HG02884 (cell line): ENCODE data around the gene GC.
A peak's percentile ranks its signal among the peaks of the same experiment; 100 is the strongest.
"Not testable (repeated sequence)": the region's sequence is repeated elsewhere in the genome, so short reads cannot be mapped to it uniquely, and the experiment has no call there.

Source experiments
- ATAC-seq: cut with Tn5 transposase; IDR thresholded peaks from one replicate; pipeline ENCODE4 v1.9.1; 2021; ENCODE audit warnings: mild to moderate bottlenecking, moderate library complexity; ENCODE audit not compliant: unreplicated experiment

GC gene

GRCh38 chr4:71768123-71768522, 15.8 kb downstream of the GC start:
- no peak for ATAC-seq

DNA sequence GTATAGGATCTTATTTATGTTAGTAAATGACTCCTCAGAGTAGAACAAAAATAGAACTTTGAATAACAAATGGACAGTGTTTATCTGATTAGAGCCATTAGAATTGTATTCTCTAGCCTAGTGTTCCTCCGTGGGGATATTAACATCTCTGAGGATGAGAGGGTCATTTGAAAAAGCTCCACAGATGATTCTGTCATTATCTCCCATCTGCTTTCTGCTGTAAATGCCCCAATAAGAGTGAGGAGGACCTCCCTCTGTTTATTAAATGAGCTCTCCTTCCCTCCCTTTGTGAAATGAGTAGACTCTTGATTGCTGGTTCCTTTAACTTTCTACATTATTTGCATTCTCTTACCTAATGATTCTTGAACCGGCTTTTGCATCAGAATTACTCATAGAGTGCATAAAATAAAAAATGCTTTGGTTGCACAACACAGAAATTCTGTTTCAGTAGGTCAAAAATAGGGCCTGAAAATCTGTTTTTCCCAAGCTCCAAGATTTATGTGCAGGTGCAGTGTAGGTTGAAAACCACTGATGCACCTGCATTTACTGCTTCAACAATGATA, 18.0 kb downstream of the GC start:
- no peak for ATAC-seq

DNA sequence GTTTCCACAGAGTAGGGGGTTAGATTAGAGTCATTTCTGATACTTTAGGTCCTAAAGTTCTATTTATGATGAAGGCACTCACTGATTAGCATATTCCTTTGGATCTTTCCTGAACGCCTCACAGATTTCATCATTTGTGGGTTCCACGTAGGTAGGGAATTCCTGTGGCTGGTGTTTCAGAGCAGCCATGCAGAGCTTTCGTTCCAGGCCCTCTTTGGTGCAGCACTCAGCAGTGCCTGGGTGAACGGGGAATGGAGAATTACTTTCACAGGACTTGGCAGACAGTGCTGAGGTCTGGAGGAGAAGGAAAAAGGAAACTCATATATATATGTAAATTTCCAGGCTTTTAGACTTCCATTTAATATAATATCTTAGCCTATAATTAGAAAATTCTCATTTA, 18.5 kb downstream of the GC start:
- ATAC-seq: no peak

DNA sequence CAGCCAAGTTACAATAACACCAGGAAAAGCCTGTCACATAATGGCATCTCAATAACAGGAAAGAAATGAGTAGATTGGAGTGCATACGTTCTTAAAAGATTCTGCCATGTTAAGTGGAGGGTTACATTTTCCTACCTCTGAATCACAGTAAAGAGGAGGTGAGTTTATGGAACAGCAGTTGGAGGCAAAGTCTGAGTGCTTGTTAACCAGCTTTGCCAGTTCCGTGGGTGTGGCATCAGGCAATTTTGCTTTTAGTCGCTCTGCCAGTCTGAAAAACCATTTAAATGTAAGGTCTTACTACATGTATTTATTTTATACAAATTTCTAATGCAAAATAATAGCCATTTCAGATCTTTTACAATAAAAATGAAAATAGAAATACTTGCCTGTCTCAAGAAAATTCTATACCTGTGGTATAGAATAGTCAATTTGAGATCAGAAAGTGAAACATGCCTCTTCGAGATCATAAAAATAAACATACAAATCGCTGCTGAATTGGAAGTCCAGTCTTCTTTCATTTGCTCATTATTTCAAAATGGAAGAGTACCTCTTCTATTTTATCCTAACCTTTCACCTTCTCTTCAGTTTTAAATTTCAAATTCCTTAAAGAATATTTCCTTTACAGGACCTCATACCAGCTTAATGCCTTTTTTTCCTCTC, 31.4 kb downstream of the GC start:
- ATAC-seq: no peak

- ATAC-seq: no peak
Measured at GRCh38 chr4:71749008-71749594, 34.8 kb downstream of the GC start.

GRCh38 chr4:71746379-71746778, 37.5 kb downstream of the GC start:
- ATAC-seq: no peak

DNA sequence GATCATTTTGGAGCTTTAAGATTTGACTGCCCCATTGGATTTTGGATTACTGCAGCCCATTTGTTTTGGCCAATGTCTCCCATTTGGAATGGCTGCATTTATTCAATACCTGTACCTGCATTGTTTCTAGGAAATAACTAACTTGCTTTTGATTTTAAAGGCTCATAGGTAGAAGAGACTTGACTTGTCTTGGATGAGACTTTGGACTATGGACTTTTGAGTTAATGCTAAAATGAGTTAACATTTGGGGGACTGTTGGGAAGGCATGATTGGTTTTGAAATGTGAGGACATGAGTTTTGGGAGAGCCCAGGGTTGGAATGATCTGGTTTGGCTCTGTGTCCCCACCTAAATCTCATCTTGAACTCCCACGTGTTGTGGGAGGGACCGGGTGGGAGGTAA, 45.1 kb downstream of the GC start:
- not testable (repeated sequence) for ATAC-seq

- ATAC-seq: no peak
Measured at GRCh38 chr4:71732706-71733105, 51.2 kb downstream of the GC start.

DNA sequence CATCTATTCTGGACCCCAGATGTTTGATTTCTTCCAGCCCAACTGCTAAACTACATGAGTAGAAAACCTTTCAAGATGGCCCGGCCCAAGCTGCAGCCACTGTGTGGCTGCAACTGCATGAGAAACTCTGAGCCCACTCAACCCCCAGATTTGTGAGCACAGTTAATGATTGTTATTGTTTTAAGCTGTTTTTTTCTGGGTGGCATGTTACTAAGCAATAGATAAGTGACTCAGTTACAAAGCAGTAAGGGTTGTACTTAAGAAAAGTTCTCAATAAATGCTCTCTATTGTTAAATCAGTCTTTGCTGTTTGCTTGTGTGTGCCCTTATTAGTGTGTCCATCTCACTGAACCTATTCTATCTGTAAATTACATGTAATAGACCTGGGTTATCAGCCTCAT, 51.8 kb downstream of the GC start:
- no peak for ATAC-seq

DNA sequence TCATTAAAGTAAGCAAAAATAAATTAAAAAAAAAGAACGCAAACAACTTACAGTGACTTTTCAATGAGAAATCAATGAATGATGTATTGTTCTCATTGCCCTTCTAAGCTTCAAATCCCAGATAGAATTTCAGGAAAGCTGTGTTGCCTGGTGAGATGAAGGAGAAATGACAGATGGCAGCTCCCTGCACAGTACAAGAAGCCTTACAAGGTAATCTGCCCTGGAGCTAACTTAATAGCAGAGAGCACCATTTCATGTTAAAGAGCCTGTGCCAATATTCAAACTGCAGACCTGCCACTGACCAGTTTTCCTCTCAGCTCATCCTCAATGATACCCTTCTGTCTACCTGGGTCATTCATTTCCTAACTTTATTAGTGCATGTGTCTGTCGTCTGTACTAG, 54.0 kb downstream of the GC start:
- no peak for ATAC-seq

DNA sequence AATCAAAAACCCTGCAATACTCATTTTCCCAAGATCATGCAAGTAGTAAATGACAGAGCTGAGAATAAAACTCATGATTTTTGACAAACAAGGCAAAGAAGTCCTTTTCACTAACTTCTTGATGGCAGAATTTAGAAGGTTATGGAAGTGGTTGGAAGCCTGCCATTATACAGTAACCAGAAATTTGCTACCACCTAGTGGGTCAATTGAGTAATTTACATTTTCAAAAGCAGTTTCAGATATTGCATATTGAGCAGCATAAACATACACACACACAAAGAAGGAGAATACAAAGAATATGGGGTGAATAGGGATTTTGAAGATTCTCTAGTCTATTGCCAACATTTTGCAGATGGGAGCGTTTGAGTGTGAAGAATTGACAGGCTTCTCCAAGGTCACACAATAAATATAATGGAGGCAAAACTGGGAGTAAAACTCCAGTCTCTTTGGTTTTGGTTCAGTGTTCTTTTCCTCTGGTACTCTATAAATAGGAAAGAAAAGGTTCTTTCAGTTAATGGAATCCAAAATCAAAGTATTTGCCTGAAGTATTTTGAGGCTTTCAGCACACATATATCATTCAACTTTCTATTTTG, 70.2 kb downstream of the GC start:
- peak; percentile 61 for ATAC-seq

- no peak for ATAC-seq
Measured at GRCh38 chr4:71711985-71712348, 71.9 kb downstream of the GC start.

- no peak for ATAC-seq
Measured at GRCh38 chr4:71711044-71711984, 72.6 kb downstream of the GC start.

- ATAC-seq: no peak
Measured at GRCh38 chr4:71709961-71710360, 73.9 kb downstream of the GC start.

DNA sequence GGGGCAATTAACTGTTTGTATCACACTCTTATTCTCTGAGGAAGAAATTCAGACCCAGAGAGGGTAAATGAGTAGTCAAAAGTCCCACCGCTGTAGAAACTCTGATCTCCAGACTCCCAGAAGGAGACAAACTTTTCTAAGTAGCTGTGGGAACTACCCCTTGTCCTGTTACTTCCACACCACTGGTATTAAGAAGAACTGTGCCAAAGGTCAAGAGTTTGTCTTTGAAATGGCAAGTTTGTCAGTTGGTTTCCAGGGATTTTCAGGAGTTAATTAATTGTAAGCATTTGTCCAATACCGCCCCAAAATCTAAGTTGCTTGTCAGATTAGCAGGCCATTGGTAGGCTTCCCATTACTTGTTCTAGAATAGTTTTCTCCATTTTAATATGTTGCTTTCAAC, 85.7 kb downstream of the GC start:
- ATAC-seq: no peak

DNA sequence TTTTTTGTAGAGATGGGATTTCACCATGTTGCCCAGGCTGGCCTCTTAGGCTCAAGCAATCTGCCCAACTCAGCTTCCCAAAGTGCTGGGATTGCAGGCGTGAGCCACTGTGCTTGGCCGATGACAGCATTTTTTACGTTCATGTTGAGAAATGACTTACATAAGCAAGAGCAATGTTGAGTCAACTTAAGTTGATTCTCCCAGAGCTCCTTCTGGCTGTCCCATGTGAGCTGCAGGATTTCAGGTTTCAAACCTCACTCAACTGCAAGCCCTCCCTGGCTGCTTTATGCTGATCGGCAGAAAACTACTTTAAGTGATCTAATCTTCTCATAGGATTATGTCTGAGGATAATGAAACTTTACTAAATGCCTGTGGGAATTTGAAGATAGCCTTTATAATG, 86.8 kb downstream of the GC start:
- ATAC-seq: no peak

- no peak for ATAC-seq
Measured at GRCh38 chr4:71694961-71695360, 88.9 kb downstream of the GC start.

DNA sequence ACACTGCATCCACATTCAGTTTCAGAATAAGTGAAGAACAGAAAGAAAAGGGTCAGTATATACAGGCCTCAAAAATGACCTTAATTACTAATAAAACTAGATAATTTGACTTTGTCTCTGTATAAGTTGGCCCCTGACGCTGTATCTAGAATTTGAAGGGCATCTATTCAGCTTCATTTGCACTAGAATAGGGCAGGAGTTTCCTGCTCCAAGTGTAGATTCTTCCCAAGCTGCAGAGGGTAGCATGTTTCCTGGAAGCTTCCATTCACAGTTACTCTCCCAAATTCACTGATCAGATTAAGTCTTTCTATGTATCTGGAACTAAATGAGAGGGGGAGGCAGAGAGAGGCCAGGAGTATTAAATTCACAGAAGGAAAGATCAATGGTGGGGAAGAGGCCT, 90.9 kb downstream of the GC start:
- ATAC-seq: no peak

GRCh38 chr4:71692198-71692597, 91.7 kb downstream of the GC start:
- ATAC-seq: no peak
